ENCODE results near the gene DTL.

Gene DTL

GRCh38 chr1:212152869-212153268 is 117.3 kb downstream of the DTL start:
- H3K27ac Mint-ChIP-seq: no peak overlapping the region
- no peak for ATAC-seq
- no peaks in the 10 kb centered on the region for H3K9me3 Mint-ChIP-seq
- H3K36me3 Mint-ChIP-seq: no peaks in the 10 kb centered on the region
- H3K4me1 Mint-ChIP-seq: peaks cover 6% of the 10 kb centered on the region
- no peak overlapping the region for H3K4me3 Mint-ChIP-seq
- no peak for DNase-seq (ENCODE audit: low spot score in 2 of 2)

- H3K9me3 Mint-ChIP-seq: no peaks in the 10 kb centered on the region
- H3K4me3 Mint-ChIP-seq: no peak overlapping the region
- H3K27ac Mint-ChIP-seq: no peak overlapping the region
- H3K4me1 Mint-ChIP-seq: peaks cover 7% of the 10 kb centered on the region
- H3K36me3 Mint-ChIP-seq: no peaks in the 10 kb centered on the region
- DNase-seq (ENCODE audit: low spot score in 2 of 2) (no peak), ATAC-seq (no peak)
These were observed 118.1 kb downstream of the DTL start for GRCh38 chr1:212153635-212154034.

All from stimulated activated effector memory CD8-positive, alpha-beta T cell treated with anti-CD3 and anti-CD28 coated beads, Interleukin-12 subunit alpha, Interleukin-12 subunit beta, amount 100 ng/mL, for 72 hours (primary cell).